Motor neuron (in vitro differentiated cells): ENCODE data around the gene DDR1. TPM values are rescaled to one million over a fixed set of nuclear protein-coding genes. Genes with fewer than 3 reads are reported as not detected.
A peak's percentile ranks its signal among the peaks of the same experiment; 100 is the strongest.
"Not testable (repeated sequence)": the region's sequence is repeated elsewhere in the genome, so short reads cannot be mapped to it uniquely, and the experiment has no call there.

ENCODE experiments used
- ATAC-seq, 8 experiments: fragments of 200-7000 bp; cut with Tn5 transposase; replicated peaks in 6 of 8; 2 replicates each; pipeline ENCODE4 v1.8.0; 2021; ENCODE audit warnings: mild to moderate bottlenecking in 8 of 8, moderate library complexity in 8 of 8
- H3K27ac ChIP-seq, 2 donors: fragments of 250-450 bp; sonication (Bioruptor Pico); 2 replicates each; pipeline ENCODE4 v1.9.0; 2021; ENCODE audit warnings: antibody characterized with exemption in 2 of 2, mild to moderate bottlenecking in 2 of 2, moderate library complexity in 1 of 2
- H3K4me1 ChIP-seq, 2 donors: fragments of 250-450 bp; sonication (Bioruptor Pico); replicated peaks in 1 of 2; 2 replicates each; pipeline ENCODE4 v1.6.1; 2021; ENCODE audit warnings: antibody characterized with exemption in 2 of 2, mild to moderate bottlenecking in 2 of 2, moderate library complexity in 1 of 2
- H3K4me3 ChIP-seq, 5 donors: fragments of 250-450 bp; sonication (Bioruptor Pico); 2 replicates each; pipeline ENCODE4 v1.9.0; 2021; ENCODE audit warnings: antibody characterized with exemption in 5 of 5, mild to moderate bottlenecking in 5 of 5, moderate library complexity in 4 of 5
- WGBS, 10 experiments: fragments of 450-650 bp; shearing (Covaris generic); methylation state at CpG; one replicate each; pipeline ENCODE4 v1.0.0; 2022; 5-methylcytosine and 5-hydroxymethylcytosine counted together
- in situ Hi-C, 9 experiments: fragments of 400-800 bp; cut with MboI; loops; one replicate each; pipeline ENCODE4 v1.15.0; 2021; ENCODE audit warnings: low sequenced_read_pairs in 9 of 9, low pct_unique_long_range_greater_than_20kb in 2 of 9; ENCODE audit not compliant: unreplicated experiment in 9 of 9
- total RNA-seq, 8 experiments: library from RNA; unstranded; fragments of 300-600 nt; gene quantifications; 2 replicates each; pipeline versions ENCODE4 v1.2.3 to v1.2.4, GENCODE V29; 2022

Gene DDR1
- total RNA-seq, 8 experiments from 2014 or later = 24.1 to 369 (median 138) TPM

DNA sequence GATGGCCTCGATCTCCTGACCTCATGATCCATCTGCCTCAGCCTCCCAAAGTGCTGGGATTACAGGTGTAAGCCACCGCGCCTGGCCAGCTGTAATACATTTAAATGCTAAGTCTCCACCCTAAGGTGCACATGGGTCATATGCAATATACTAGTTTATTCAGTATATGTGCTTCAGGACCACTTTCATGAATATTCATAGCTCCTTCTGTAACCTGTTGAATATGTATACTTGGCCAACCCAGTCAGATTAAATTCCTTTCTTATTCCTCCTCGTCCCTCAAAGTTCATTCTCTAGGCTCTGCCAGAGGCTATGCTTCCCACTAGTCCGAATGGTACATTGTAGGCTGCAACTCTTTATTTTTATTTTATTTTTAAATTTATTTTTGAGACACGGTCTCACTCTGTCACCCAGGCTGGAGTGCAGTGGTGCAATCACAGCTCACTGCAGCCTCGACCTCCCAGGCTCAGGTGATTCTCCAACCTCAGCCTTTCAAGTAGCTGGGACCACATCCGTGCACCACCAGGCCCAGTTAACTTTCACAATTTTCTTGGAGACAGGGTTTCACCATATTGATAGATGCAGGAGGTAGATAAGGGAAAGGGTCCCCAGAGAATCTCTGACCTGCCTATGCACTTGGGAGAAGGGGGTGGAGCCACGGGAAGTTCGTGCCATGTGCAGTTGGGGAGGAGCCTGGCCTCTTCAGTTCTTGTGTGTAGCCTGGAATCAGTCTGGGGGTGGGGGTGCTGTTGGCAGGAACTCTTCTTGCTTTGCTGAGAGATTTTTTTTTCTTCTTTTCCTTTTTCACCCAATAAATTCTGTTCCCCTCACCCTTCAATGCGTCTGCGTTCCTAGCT is 41.3 kb upstream of the DDR1 start:
- ATAC-seq = peak in 5 of 8 experiments; percentile 35 to 76 (median 45)
- in situ Hi-C loops = loop anchor here in 3 of 9 experiments (25.0 kb wide), 1 partner anchor 244 kb away; no protein-coding TSS in a partner anchor
- H3K4me3 ChIP-seq = no peak overlapping the region
- peaks cover 49 to 50% of the 10 kb centered on the region in 2 donors for H3K4me1 ChIP-seq
- 6 to 100% (median 82%) methylated on average over 1 to 9 of the region's 12 CpGs for WGBS, 10 experiments
- H3K27ac ChIP-seq = peak overlapping the region in 1 of 2 donors; percentile 38

DNA sequence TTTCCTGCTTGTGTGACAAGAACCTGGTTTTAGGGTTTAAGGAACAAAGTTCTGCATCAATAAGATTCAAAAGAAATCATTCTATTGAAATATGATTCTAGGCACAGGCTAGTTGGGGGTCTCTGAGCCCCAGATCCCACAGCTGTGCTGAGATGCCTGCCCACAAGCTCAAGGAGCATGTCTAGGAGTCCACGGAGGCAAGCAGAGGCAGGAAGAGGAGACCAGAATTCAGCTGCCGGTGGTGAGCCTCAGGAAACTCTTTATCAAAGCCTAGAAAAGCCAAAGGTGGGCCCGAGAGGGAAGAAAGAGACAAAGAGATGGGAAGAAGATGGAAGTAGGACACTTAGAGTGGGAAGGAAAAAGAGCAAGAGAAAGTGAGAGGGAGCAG is 40.7 kb upstream of the DDR1 start:
- ATAC-seq = no peak
- WGBS, 10 experiments = 30 to 100% (median 87%) methylated on average over 1 to 3 of the region's 3 CpGs; no CpG with 5 or more reads in 4 of the 10 experiments
- H3K4me3 ChIP-seq = no peak overlapping the region
- H3K27ac ChIP-seq = peak overlapping the region in 1 of 2 donors; percentile 38
- H3K4me1 ChIP-seq = peaks cover 44 to 46% of the 10 kb centered on the region in 2 donors
- in situ Hi-C loops = loop anchor here in 3 of 9 experiments (25.0 kb wide), 1 partner anchor 244 kb away; no protein-coding TSS in a partner anchor

DNA sequence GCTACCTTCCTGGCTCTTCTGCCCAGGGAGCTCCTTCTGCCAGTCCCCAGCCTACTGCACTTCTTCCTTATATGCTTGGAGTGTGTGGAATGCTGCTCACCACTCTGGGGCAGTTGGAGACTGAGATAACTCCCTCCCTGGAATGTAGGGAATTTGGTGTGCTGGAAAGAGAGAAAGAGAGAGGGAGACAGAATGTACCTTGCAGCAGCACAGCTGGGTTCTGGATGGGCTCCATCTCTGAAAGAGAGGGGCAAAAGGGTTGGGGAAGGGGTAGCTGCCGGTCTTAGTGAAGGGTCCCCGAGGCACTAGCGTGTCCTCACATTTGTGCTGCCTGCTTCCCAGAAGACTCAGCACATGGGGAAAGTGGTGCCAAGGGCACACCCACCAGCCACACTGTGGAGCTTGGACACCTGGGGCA is 40.2 kb upstream of the DDR1 start:
- peak in 3 of 8 experiments; percentile 22 to 51 (median 45) for ATAC-seq
- in situ Hi-C loops = loop anchor here in 3 of 9 experiments (25.0 kb wide), 1 partner anchor 243 kb away; no protein-coding TSS in a partner anchor
- H3K4me3 ChIP-seq = no peak overlapping the region
- WGBS, 10 experiments = 79 to 100% (median 80%) methylated on average over 1 to 3 of the region's 3 CpGs; no CpG with 5 or more reads in 7 of the 10 experiments
- peaks cover 40 to 41% of the 10 kb centered on the region in 2 donors for H3K4me1 ChIP-seq
- no peak overlapping the region for H3K27ac ChIP-seq

DNA sequence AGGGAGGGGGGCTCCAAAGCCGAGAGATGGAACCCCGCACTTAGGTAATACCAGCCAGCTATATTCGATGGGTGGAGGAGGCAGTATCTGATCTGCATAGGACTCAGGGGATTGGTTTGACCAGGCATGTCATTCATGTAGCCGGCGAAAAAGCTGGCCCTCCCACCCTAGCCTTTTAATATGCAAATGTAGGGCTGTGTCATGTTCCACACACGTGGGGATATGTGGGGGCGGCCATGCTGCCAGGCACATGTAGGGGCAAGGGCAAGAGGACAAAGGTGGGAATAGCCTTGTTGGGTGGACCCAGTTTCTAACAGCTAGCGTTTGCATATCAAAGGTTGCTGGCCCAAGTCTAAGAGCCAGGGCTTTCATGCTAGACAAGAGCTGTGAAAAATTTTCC is 39.1 kb upstream of the DDR1 start:
- peak in 7 of 8 experiments; percentile 15 to 73 (median 65) for ATAC-seq
- no peak overlapping the region for H3K27ac ChIP-seq
- 39 to 83% (median 62%) methylated on average over 2 to 7 of the region's 8 CpGs; no CpG with 5 or more reads in 3 of the 10 experiments for WGBS, 10 experiments

DNA sequence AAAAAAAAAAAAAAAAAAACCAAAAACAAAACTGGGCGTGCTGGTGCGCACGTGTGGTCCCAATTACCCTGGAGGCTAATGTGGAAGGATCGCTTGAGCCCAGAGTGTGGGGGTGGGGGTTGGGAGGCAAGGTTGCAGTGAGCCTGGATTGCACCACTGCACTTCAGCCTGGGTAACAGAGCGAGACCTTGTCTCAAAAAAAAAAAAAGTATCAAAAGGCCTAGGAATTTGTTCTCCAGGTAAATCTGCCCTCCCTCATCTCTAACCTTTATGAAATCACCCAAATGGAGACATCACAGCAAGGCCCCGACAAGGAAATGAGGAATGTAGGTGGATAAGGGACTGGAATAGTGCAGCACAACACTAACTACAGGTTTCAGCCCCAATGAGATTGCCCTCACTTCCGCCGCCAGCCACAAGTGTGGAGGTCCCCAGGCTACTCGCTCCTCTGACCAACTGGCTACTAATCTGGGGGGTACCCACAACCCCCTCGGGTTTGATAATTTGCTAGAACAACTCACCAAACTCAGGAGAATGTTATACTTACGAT is 36.8 kb upstream of the DDR1 start:
- Histone ChIP-seq H3K4me3 (no peak overlapping the region), H3K4me1 (peaks cover 28% of the 10 kb centered on the region in 2 donors), H3K27ac (no peak overlapping the region)
- in situ Hi-C loops = loop anchor here in 3 of 9 experiments (25.0 kb wide), 1 partner anchor 240 kb away; no protein-coding TSS in a partner anchor
- 35 to 83% (median 56%) methylated on average over 2 to 8 of the region's 11 CpGs; no CpG with 5 or more reads in 1 of the 10 experiments for WGBS, 10 experiments
- peak in 2 of 8 experiments; percentile 44 to 47 for ATAC-seq

More for the DNA sequence above, 39.1 kb upstream of the DDR1 start:
- no peak overlapping the region for H3K4me3 ChIP-seq
- in situ Hi-C loops = loop anchor here in 3 of 9 experiments (25.0 kb wide), 1 partner anchor 242 kb away; no protein-coding TSS in a partner anchor
- peaks cover 40 to 41% of the 10 kb centered on the region in 2 donors for H3K4me1 ChIP-seq

DNA sequence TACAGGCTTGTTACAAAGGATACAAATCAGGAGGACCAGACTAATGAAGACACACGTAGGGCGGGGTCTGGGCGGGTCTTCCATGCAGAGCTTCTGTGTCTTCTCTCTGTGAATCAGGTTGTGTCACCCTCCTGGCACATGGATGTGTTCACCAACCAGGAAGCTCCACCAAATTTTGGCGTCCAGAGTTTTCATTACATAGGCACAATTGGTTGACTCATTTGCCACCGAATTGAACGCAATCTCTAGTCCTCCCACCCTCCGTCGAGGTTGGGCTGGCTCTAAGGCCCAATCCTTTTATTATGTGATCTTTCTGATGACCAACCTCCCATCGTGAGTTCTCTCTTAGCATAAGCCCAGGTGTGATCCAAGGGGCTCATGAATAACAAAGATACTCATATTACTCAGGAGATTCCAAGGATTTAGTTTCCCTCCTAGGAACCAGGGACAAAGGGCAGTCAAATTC is 36.3 kb upstream of the DDR1 start:
- Histone ChIP-seq H3K4me3 (no peak overlapping the region), H3K27ac (no peak overlapping the region), H3K4me1 (peaks cover 25 to 26% of the 10 kb centered on the region in 2 donors)
- ATAC-seq = no peak
- in situ Hi-C loops = loop anchor here in 3 of 9 experiments (25.0 kb wide), 1 partner anchor 239 kb away; no protein-coding TSS in a partner anchor
- 39 to 87% (median 45%) methylated on average over 1 to 8 of the region's 9 CpGs; no CpG with 5 or more reads in 1 of the 10 experiments for WGBS, 10 experiments

DNA sequence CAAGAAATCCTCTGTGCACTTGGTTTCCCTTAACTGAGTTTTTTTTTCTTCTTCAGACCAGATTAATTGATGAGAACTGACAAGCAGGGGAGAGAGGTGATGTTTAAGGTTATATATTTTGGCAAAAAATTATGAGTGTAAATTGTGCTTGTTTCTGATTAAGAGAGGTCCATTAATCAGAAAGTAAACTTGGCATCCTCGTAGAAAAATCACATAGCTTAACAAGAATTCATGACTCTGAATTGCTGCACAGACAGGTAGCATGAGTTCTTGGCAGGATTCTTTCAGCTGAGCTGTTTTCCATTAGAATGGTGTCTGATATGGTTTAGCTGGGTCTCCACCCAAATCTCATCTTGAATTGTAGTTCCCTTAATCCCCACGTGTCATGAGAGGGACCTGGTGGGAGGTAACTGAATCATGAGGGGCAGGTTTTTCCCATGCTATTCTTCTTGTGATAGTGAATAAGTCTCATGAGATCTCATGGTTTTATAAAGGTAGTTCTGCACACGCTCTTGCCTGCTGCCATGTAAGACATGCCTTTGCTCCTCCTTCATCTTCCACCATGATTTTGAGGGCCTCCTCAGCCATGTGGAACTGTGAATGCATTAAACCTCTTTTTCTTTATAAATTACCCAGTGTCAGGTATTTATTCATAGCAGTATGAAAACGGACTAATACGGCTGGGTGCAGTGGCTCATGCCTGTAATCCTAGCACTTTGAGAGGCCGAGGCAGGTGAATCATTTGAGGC is 34.2 kb upstream of the DDR1 start:
- Histone ChIP-seq H3K4me3 (no peak overlapping the region), H3K27ac (no peak overlapping the region), H3K4me1 (peaks cover 6% of the 10 kb centered on the region in 2 donors)
- 0 to 100% (median 67%) methylated on average over 1 to 5 of the region's 6 CpGs; no CpG with 5 or more reads in 1 of the 10 experiments for WGBS, 10 experiments
- no peak for ATAC-seq
- in situ Hi-C loops = loop anchor here in 3 of 9 experiments (25.0 kb wide), 1 partner anchor 237 kb away; no protein-coding TSS in a partner anchor

DNA sequence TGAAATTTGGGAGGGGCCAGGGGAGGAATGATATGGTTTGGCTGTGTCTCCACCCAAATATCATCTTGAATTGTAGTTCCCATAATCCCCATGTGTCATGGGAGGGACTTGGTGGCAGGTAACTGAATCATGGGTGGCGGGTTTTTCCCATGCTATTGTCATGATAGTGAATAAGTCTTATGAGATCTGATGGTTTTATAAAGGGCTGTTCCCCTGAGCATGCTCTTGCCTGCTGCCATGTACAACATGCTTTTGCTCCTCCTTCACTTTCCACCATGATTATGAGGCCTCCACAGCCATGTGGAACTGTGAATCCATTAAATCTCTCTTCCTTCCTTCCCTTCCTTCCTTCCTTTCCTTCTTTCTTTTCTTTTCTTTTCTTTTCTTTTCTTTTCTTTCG is 31.9 kb upstream of the DDR1 start:
- H3K4me3 ChIP-seq, ATAC-seq, in situ Hi-C loops, H3K27ac ChIP-seq: not testable (repeated sequence)
- 42 to 100% (median 75%) methylated on average over 1 to 2 of the region's 2 CpGs; no CpG with 5 or more reads in 1 of the 10 experiments for WGBS, 10 experiments
- peaks cover 18% of the 10 kb centered on the region in 2 donors for H3K4me1 ChIP-seq

DNA sequence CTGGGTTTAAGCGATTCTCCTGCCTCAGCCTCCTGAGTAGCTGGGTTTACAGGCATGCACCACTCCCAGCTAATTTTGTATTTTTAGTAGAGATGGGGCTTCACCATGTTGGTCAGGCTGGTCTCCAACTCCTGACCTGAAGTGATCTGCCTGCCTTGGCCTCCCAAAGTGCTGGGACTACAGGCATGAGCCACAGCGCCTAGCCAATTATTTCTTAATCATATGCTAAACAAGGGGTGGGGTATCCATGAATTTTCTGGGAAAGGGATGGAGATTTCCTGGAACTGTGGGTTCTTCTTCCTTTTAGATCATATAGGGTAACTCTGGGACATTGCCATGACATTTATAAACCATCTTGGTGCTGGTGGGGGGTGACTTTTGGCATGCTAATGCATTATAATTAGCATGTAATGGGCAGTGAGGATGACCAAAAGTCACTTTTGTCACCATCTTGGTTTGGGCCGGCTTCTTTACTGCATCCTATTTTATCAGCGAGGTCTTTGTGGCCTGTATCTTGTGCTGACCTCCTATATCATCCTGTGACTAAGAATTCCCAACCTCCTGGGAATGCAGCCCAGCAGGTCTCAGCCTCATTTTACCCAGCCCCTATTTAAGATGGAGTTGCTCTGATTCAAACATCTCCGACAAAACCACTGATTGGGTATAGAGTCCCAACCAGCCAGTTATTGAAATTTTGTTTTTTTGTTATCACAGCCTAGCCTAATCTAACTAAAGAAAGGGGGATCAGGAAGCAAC is 29.9 kb upstream of the DDR1 start:
- in situ Hi-C loops = no loop called here
- WGBS, 10 experiments = 61 to 100% (median 82%) methylated on average over 1 to 5 of the region's 5 CpGs
- Histone ChIP-seq H3K27ac (no peak overlapping the region), H3K4me3 (no peak overlapping the region), H3K4me1 (peaks cover 23 to 25% of the 10 kb centered on the region in 2 donors)
- ATAC-seq = peak in 3 of 8 experiments; percentile 36 to 77 (median 72)

DNA sequence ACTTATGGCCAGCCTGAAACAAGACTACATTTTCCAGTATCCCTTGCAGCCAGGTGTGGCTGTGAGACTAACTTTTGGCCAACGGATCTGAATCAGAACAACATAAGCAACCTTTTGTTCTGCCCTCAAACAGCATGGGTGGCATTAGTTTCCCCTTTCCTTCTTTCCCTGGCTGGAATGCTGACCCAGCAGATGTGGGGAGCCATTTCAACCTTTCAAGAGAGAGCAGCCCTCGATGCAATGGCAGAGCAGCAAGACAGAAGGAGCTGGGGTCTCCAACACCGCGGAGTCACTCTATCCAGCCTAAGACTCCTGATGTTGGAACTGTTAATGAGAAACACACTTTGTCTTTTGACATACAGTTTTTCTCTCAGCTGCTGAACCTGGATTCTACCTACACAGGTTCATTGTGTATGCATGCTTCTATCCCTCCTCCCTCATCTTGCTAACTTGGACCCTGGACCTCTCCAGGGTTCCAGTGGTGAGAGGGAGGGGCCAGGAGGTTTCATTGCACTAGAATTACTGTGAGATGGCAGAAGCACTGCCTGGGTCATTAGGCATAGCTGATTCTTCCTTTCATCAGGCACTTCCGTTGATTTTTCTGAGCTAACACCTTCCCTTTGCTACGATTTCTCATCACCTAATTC is 28.8 kb upstream of the DDR1 start:
- 20 to 100% (median 77%) methylated on average over 1 to 6 of the region's 6 CpGs; no CpG with 5 or more reads in 1 of the 10 experiments for WGBS, 10 experiments
- no peak for ATAC-seq
- Histone ChIP-seq H3K4me3 (no peak overlapping the region), H3K4me1 (peaks cover 23 to 25% of the 10 kb centered on the region in 2 donors), H3K27ac (no peak overlapping the region)
- in situ Hi-C loops = no loop called here

DNA sequence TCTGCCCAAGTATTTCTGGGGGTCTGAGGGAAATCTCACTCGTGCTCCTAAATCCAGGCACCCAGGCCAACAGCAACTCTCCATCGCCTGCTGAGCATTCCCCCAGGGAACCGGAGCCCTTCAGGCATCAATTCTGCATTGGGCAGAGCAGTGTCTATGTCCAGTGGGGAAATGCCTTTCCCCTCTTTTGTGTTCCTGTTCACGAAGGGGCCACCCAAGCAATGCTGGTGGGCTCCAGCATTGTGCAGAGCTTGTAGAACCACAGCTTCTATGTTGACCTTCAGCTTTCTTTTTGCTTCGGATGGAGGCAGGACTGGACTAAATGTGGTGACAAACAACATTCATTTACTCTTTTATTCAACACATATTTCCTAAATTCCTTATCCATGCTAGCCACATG is 27.2 kb upstream of the DDR1 start:
- in situ Hi-C loops = no loop called here
- whole genome bisulfite sequencing, 10 experiments = 0 to 80% (median 53%) methylated on average over 1 to 5 of the region's 5 CpGs; no CpG with 5 or more reads in 1 of the 10 experiments
- Histone ChIP-seq H3K4me1 (peaks cover 23 to 25% of the 10 kb centered on the region in 2 donors), H3K27ac (peak overlapping the region in 1 of 2 donors; percentile 21), H3K4me3 (no peak overlapping the region)
- peak in 4 of 8 experiments; percentile 21 to 68 (median 56) for ATAC-seq
